Omental fat pad (tissue), 4 donors: ENCODE data around the gene RETN. TPM values are rescaled to one million over a fixed set of nuclear protein-coding genes. Genes with fewer than 3 reads are reported as not detected.

Experiments
- ATAC-seq: fragments of 150-250 bp; one replicate; pipeline ENCODE4 v1.9.1; 2016; ENCODE audit warnings: mild to moderate bottlenecking, moderate library complexity; ENCODE audit not compliant: low FRiP score
- DNase-seq: peaks from one replicate; pipeline ENCODE4 v3.0.0-alpha.2; 2019; ENCODE audit warnings: low spot score
- total RNA-seq, 4 donors: library from RNA; depleted of rRNA; stranded (reverse); fragments of >200 nt; gene quantifications; one replicate each; pipeline ENCODE4 v1.1.0, GENCODE V29; 2016
- TF ChIP-seq, protein P1 (sequence below), 3 donors: fragments of 450-650 bp; IDR thresholded peaks; one replicate each; pipeline ENCODE4 v1.5.1; 2016 to 2017; ENCODE audit warnings: antibody characterized with exemption in 3 of 3, mild to moderate bottlenecking in 3 of 3, moderate library complexity in 2 of 3

The RETN gene
- total RNA-seq, 4 donors from 2014 or later: 1.6 TPM; not detected in 3

DNA sequence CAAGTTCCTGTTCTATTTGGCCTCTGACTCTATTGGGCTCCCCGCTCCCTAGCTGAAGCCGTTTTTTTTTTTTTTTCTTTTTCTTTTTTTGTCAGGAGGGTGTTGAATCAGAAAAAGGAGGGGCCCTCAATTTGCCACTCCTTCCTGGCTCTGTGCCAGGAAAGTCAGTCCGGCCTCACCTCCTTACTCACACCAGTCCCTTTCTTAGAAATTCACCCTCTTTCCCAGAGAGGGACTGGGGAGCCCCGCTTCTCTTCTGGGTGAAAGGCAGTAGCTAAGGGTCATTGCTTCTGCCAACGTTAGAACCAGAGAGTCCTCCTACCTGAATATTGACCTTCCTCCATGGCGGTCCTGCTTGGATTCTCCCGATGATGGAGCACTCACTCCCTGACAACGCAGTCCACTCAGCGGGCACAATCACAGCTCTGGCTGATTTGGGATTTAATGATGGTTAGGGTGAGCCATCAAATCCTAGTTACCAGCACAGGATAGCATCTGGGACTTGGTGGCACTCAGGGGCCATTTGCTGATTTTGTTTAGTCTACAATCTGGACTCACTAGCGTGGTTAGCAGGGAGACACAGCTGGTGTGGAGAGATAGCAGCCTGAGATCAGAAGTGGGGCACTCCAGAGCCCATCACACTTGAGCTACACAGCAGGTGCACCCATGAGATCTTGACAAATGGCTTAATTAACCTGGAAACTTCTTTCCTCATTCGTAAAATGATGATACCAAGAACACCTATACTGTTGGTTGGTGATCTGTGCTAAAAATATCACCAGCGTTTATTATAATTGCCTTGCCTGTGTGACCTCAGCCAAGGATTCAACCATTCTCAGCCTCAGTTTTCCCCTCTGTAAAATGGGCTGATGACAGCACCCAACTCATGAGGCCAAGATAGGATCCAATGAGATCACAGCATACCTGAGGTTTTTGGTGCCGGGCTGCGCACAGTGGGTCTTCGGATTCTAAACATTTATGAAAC, 30.9 kb downstream of the RETN start:
- ATAC-seq (no peak), DNase-seq (no peak)
- TF ChIP-seq, protein P1, sequence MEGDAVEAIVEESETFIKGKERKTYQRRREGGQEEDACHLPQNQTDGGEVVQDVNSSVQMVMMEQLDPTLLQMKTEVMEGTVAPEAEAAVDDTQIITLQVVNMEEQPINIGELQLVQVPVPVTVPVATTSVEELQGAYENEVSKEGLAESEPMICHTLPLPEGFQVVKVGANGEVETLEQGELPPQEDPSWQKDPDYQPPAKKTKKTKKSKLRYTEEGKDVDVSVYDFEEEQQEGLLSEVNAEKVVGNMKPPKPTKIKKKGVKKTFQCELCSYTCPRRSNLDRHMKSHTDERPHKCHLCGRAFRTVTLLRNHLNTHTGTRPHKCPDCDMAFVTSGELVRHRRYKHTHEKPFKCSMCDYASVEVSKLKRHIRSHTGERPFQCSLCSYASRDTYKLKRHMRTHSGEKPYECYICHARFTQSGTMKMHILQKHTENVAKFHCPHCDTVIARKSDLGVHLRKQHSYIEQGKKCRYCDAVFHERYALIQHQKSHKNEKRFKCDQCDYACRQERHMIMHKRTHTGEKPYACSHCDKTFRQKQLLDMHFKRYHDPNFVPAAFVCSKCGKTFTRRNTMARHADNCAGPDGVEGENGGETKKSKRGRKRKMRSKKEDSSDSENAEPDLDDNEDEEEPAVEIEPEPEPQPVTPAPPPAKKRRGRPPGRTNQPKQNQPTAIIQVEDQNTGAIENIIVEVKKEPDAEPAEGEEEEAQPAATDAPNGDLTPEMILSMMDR (IDR thresholded peaks at IDR 0.05): no peak

- no peak for DNase-seq
- TF ChIP-seq, protein P1 (IDR thresholded peaks at IDR 0.05): no peak
- no peak for ATAC-seq
Observed at GRCh38 chr19:7701049-7701653, 32.3 kb downstream of the RETN start.

DNA sequence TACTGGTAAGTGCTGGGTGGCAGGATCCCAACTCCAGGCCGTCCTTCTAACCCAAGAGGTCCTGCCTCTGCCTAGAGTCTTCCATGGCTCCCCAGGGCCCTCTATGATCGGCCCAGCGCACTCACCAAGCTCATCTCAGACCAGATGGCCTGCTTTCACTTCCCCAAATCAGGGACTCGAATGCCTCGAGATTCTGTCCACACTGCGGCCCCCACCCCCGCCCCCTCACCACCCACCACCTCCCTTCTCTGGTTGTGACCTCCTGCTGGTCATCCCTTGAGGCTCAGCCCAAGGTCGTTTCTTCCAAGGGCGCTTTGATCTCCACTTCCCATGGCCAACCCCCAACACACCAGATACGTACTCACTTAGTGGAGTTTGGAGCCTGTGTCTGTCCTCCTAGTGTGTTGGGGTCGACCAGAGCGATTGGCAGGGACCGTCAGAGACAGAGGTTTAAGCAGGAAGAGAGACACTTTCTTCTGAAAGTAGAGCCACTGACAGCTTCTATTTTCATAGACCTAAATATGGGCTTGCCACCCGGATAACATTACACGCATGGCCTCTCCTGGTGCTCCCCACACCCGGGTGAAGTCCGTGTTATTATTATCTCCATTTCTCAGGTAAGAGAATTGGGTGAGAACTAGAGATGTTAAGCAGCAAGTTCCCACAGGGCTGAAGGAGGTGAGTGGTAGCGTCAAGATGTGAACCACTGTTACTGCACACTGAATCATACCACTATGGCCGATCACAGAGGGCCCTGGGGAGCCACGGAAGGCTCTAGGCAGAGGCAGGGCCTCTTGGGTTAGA, 33.0 kb downstream of the RETN start, which contains the start of gene FCER2:
TSS of gene FCER2 (minus strand) at position 478 of the 804 bp plus-strand sequence. CDS start 2,371 bp downstream, outside the sequence.
- ATAC-seq (no peak), DNase-seq (no peak)
- TF ChIP-seq, protein P1 (IDR thresholded peaks at IDR 0.05): no peak

DNA sequence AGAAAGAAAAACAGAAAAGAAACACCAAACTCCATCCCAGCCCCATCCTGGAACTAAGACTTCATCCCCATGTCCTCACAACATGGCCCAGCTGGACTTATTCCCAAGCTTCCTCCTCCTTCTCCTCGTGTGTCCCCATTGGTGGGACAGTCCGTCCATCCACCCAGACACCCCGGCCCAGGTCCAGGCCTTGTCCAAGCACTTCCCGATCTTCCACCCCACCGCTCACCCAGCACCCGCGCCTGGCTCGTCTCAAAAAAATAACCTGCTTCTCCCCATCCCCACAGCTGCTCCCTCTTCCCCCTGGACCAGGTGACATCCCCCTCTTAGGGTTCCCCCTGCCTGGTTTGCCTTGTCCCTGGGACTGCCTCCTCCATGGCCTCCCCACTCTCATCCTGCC, 34.5 kb downstream of the RETN start:
- no peak for ATAC-seq
- TF ChIP-seq, protein P1 (IDR thresholded peaks at IDR 0.05): no peak
- DNase-seq: no peak

GRCh38 chr19:7704280-7705060, 35.6 kb downstream of the RETN start:
- DNase-seq (no peak), ATAC-seq (no peak)
- TF ChIP-seq, protein P1 (IDR thresholded peaks at IDR 0.05): no peak
